ENCODE measurements around the gene ESYT3.
A peak's percentile ranks its signal among the peaks of the same experiment; 100 is the strongest.
"Not testable (repeated sequence)": the region's sequence is repeated elsewhere in the genome, so short reads cannot be mapped to it uniquely, and the experiment has no call there.

ESYT3 gene

DNA sequence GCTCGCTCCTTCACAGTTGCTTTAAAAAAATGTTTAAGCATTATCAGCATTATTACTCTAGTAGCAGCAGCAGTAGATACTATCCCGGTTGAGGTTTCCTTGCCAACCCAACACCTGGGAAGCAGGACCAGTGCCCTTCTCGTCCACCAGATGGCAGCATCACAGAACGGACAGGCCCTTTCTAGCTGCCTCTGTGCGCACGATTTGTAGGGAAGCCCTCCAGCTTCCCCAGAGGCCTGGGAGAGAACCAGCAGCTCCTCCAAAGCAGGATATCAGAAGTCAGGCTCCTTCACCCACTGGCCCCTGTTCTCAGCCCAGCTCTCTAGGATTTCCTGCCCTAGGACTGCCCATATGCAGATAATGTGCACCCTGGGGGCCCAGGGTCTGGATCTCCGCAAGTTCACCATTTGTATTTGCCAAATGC, 16.8 kb upstream of the ESYT3 start:
- no peak for TF ChIP-seq ZFX (IDR thresholded peaks at IDR 0.05)
- TF ChIP-seq, protein P1, sequence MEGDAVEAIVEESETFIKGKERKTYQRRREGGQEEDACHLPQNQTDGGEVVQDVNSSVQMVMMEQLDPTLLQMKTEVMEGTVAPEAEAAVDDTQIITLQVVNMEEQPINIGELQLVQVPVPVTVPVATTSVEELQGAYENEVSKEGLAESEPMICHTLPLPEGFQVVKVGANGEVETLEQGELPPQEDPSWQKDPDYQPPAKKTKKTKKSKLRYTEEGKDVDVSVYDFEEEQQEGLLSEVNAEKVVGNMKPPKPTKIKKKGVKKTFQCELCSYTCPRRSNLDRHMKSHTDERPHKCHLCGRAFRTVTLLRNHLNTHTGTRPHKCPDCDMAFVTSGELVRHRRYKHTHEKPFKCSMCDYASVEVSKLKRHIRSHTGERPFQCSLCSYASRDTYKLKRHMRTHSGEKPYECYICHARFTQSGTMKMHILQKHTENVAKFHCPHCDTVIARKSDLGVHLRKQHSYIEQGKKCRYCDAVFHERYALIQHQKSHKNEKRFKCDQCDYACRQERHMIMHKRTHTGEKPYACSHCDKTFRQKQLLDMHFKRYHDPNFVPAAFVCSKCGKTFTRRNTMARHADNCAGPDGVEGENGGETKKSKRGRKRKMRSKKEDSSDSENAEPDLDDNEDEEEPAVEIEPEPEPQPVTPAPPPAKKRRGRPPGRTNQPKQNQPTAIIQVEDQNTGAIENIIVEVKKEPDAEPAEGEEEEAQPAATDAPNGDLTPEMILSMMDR (conservative IDR thresholded peaks at IDR 0.05) = peak; percentile 99
- no peak overlapping the region for H3K27ac ChIP-seq

DNA sequence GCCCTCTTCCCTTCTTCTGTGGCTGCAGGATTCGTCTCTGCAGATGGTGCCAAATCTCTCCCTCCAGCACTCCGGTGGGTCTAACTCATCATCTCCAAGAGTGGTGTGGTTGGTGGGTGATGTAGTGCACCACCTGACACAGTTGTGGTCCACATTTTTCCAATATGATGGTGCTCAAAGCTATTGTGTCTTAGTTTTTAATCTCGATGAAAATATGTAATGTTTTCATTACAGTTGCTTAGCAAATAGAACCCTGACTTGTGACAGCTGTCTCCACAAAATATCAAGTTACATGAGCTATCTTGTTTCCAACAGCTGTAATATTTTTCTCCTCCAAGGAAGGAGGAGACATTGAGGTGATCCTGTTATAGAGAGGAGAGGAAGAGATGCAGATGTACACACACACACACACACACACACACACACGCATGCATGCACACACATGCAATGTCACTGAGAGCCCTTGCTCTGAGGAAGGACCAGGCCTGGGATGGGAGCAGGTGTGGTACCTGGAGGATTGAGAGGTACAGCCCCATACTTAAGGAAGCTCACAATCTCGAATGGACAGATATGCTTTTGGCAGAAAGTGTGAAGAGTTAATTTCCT, 15.7 kb upstream of the ESYT3 start:
- H3K27ac ChIP-seq = no peak overlapping the region
- no peak for TF ChIP-seq ZFX (IDR thresholded peaks at IDR 0.05)
- TF ChIP-seq, protein P1 (conservative IDR thresholded peaks at IDR 0.05) = no peak

DNA sequence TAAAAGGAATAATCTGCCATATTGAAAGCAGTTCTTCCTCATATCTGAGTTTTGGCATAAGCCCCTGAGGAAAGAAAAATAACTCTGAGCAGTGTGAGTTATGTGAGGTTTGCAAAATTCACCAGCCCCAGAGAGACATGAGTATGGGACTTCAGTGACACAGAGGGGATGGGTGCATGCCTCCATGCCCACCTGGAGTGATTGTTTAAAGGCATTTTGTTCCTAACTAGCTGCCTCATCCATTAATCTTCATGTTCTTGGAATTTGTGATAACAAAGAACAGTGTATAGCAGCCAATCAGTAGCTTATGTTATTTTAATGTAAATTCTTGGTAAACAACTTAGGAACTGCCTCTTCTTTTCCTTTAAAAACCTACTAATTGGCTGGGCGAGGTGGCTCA, 11.1 kb upstream of the ESYT3 start:
- no peak overlapping the region for H3K27ac ChIP-seq
- TF ChIP-seq, protein P1 (conservative IDR thresholded peaks at IDR 0.05) = no peak
- no peak for TF ChIP-seq ZFX (IDR thresholded peaks at IDR 0.05)

DNA sequence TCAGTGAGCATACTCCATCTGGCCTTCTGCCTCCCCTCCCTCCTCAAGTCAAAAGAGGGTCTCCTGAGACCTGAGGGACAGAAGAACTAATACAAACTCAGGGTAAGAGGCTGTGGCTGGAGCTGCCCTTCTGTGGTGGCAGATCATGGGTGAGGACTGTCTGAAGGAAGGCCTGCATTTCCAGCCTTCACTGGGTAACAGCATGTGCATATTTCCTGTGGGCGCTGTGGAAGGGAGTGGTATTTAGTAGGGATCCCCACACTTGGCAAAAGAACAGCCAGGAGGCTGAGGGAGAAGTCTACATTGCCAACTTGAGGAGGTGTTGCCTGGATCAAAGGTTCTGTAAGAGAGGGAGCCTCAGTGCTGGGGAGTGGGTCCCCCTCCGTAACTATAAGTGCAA, 10.1 kb upstream of the ESYT3 start:
- H3K27ac ChIP-seq = no peak overlapping the region
- TF ChIP-seq ZFX (IDR thresholded peaks at IDR 0.05) = no peak
- TF ChIP-seq, protein P1 (conservative IDR thresholded peaks at IDR 0.05) = no peak

DNA sequence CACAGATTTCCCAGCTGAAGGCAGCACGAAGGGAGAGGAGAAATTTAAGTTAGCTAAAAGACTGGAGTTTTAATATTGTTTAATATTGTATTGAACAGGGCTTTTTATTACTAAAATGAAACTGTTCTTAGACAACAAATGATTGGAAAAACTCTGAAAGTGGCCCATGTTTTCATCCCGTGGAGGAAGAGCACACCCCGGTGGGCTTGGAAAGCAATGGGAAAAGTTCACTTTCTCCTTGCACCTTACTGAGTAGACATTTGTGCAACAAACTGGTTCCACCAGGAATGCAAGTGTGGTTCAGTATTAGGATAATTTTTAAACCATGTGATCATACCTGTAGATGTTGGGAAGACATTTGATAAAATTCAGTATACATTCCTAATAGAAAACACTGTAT, 8.2 kb upstream of the ESYT3 start:
- TF ChIP-seq ZFX (IDR thresholded peaks at IDR 0.05) = no peak
- TF ChIP-seq, protein P1 (conservative IDR thresholded peaks at IDR 0.05) = peak; percentile 29
- H3K27ac ChIP-seq = no peak overlapping the region

DNA sequence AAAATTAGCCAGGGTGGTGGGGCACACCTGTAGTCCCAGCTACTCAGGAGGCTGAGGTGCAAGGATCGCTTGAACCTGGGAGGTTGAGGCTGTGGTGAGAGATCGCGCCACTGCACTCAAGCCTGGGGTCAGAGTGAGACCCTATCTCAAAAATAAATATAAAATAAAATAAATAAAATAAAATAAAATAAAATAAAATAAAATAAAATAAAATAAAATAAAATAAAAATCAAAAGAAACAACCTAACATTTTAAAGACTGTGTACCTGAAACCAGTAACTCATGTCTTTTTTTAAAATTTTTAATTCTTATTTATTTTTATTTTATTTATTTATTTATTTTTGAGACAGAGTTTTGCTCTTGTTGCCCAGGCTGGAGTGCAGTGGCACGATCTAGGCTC, 7.7 kb upstream of the ESYT3 start:
- H3K27ac ChIP-seq = not testable (repeated sequence)

DNA sequence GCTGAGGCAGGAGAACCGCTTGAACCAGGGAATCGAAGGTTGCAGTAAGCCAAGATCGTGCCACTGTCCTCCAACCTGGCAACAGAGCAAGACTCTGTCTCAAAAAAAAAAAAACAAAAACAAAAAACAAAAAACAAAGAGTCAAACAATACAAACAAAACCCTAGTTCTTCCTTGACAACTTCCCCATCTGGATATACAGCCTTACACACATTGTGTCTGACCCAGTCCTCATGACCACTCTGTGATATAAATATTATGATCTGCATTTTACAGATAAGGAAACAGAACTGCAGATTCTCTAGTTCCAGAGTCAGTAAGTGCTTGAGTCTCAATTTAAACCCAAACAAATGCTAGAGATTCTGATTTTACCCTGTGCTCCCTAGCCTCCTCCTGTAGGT, 4.8 kb upstream of the ESYT3 start:
- TF ChIP-seq, protein P1 (conservative IDR thresholded peaks at IDR 0.05) = no peak
- no peak for TF ChIP-seq ZFX (IDR thresholded peaks at IDR 0.05)
- H3K27ac ChIP-seq = no peak overlapping the region

DNA sequence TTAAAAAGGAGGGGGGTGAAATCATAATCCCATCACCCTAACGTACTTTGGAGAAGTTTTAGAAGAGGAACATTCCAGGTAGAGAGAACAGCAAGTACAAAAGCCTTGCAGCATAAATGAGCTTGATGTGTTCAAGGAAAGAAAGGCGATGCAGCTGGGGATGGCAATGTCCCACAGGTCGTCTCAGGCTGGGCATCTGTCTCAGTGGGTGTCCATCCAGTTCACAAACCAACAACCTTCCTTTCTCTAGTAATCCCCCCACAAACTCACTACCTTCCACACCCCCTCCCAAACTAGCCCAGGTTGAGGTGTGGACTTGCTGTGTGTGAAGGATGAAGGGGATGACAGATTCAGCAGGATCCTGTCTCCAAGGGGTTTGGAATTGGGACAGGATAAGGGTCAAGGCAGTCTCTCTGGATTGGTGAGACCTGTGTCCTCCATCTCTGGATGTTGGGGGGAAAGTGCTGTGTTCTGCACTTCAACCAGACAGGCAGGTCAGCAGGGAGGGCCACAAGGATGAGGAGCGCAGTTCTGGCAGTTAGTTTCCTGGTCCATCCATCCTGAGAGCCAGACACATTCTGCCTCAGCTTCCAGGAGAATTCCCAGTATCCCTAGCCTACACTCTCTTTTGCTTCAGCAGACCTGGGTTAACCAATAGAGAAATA, 1.7 kb upstream of the ESYT3 start:
- no peak overlapping the region for H3K27ac ChIP-seq
- TF ChIP-seq, protein P1 (conservative IDR thresholded peaks at IDR 0.05) = no peak
- no peak for TF ChIP-seq ZFX (IDR thresholded peaks at IDR 0.05)

All from C4-2B (cell line).